Pancreas (tissue), 10 donors: Measurements from ENCODE around the gene CAPZB. TPM values are rescaled to one million over a fixed set of nuclear protein-coding genes. Genes with fewer than 3 reads are reported as not detected.
A peak's percentile ranks its signal among the peaks of the same experiment; 100 is the strongest.
"Not testable (repeated sequence)": the region's sequence is repeated elsewhere in the genome, so short reads cannot be mapped to it uniquely, and the experiment has no call there.

ENCODE experiments used
- ATAC-seq, 4 donors: fragments of 200-7000 bp; cut with Tn5 transposase; one replicate each; pipeline versions ENCODE4 v1.8.0 to v1.9.1; 2020; ENCODE audit warnings: mild to moderate bottlenecking in 4 of 4, moderate library complexity in 4 of 4
- DNase-seq, 6 donors: peaks; one replicate each; pipeline ENCODE4 v3.0.0-alpha.2; 2020
- FAIRE-seq: peaks from 2 replicates; lab custom pipeline; 2012; peaks lifted over from hg19 to GRCh38; lab: Jason Lieb, UNC
- H3K27ac ChIP-seq, 4 donors: fragments of 200-600 bp; sonication (generic); 1 replicate in 3 of 4; 2 replicates in 1 of 4; pipeline versions ENCODE4 v1.5.0 to v1.8.0; 2020
- H3K27me3 ChIP-seq, 4 donors: fragments of 200-600 bp; one replicate each; pipeline ENCODE4 v1.8.0; 2021
- H3K36me3 ChIP-seq, 3 donors: fragments of 200-600 bp; sonication (generic) in 1 of 3; one replicate each; pipeline versions ENCODE4 v1.5.0 to v1.8.0; 2020 to 2021
- H3K4me1 ChIP-seq, 3 donors: fragments of 200-600 bp; one replicate each; pipeline ENCODE4 v1.8.0; 2021
- H3K4me3 ChIP-seq, 4 donors: fragments of 200-600 bp; sonication (generic) in 2 of 4; one replicate each; pipeline versions ENCODE4 v1.5.0 to v1.8.0; 2020 to 2021
- H3K9me3 ChIP-seq, 4 donors: fragments of 200-600 bp; one replicate each; pipeline ENCODE4 v1.8.0; 2021
- WGBS, 2 donors: extraction: QIAGEN DNeasy Blood & Tissue Kit; methylation state at CpG; one replicate each; pipeline ENCODE4 v1.1.7; 2013; 5-methylcytosine and 5-hydroxymethylcytosine counted together
- intact Hi-C, 3 donors: fragments of 100-400 bp; cut with DNase I; formaldehyde crosslinking; loops; one replicate each; pipeline versions ENCODE4 v1.11.1 to v1.14.2; 2022
- polyA plus RNA-seq, 2 donors: library from polyadenylated mRNA; stranded (reverse); fragments of 200-250 nt; gene quantifications; one replicate each; pipeline ENCODE4 v1.2.3, GENCODE V29; 2013
- total RNA-seq, 6 donors: library from RNA; stranded (reverse); fragmentation: NEBNext Ultra II Directional in 4 of 6; extraction: Animal tissue kit (Norgen Biotek cat#: 25700) in 4 of 6; gene quantifications; one replicate each; pipeline versions ENCODE4 v1.2.1 to v1.2.4, GENCODE V29; 2021 to 2023
- TF ChIP-seq, protein P1 (sequence below), 4 donors: fragments of 200-600 bp; sonication (generic) in 3 of 4; IDR thresholded peaks; one replicate each; pipeline versions ENCODE4 v1.5.0 to v1.8.0; 2021; ENCODE audit warnings: antibody characterized with exemption in 4 of 4
- donor health status: healthy with polysubstance abuse.
- donor health status: DM: no; HTN: no; CAD: no; lungs with moderate emphysema.
- donor health status: DM: no; HTN: no; CAD: no.
- donor health status: control.
- donor health status: control.
- donor health status: Bipolar disorder and iron deficiency.
- donor health status: DM: yes; HTN: yes; CAD: no.
- donor health status: DM: no; HTN: no; CAD: no.
- donor health status: DM: no; HTN: no; CAD: no.
- donor health status: DM: yes; HTN: yes; CAD: no.

Gene CAPZB
- total and polyA plus RNA-seq, 8 donors = 43.2 to 124 (median 74.9) TPM

DNA sequence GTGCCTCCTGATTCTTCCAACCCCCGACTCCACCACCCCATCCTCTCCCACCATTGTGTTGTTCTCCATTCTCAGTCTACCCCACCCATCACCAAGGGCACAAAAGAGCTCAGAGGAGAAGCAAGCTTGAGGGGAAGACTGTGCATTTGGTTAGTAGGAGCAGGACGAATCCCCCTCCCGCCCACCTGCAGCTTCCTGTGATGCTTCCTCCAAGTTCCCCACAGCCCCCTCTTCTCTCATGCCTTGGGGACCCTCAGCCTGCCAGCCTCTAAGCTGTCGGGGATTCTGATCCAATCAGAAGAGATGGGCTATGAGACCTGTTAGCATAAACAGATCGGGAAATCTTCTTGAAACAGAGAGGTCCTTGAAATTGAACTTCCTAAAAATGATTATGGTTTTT is 22.2 kb upstream of the CAPZB start:
- DNase-seq = no peak
- Histone ChIP-seq H3K36me3 (no peaks in the 10 kb centered on the region), H3K27me3 (no peaks in the 10 kb centered on the region), H3K9me3 (no peaks in the 10 kb centered on the region), H3K27ac (no peak overlapping the region), H3K4me1 (peaks cover 0 to 9% (median 4%) of the 10 kb centered on the region in 3 donors), H3K4me3 (no peak overlapping the region)
- WGBS, 2 donors = 85 to 89% methylated on average over 5 of the region's 5 CpGs
- intact Hi-C loops = no loop called here
- TF ChIP-seq, protein P1, sequence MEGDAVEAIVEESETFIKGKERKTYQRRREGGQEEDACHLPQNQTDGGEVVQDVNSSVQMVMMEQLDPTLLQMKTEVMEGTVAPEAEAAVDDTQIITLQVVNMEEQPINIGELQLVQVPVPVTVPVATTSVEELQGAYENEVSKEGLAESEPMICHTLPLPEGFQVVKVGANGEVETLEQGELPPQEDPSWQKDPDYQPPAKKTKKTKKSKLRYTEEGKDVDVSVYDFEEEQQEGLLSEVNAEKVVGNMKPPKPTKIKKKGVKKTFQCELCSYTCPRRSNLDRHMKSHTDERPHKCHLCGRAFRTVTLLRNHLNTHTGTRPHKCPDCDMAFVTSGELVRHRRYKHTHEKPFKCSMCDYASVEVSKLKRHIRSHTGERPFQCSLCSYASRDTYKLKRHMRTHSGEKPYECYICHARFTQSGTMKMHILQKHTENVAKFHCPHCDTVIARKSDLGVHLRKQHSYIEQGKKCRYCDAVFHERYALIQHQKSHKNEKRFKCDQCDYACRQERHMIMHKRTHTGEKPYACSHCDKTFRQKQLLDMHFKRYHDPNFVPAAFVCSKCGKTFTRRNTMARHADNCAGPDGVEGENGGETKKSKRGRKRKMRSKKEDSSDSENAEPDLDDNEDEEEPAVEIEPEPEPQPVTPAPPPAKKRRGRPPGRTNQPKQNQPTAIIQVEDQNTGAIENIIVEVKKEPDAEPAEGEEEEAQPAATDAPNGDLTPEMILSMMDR (IDR thresholded peaks at IDR 0.05) = no peak
- no peak for ATAC-seq
- no peak for FAIRE-seq

DNA sequence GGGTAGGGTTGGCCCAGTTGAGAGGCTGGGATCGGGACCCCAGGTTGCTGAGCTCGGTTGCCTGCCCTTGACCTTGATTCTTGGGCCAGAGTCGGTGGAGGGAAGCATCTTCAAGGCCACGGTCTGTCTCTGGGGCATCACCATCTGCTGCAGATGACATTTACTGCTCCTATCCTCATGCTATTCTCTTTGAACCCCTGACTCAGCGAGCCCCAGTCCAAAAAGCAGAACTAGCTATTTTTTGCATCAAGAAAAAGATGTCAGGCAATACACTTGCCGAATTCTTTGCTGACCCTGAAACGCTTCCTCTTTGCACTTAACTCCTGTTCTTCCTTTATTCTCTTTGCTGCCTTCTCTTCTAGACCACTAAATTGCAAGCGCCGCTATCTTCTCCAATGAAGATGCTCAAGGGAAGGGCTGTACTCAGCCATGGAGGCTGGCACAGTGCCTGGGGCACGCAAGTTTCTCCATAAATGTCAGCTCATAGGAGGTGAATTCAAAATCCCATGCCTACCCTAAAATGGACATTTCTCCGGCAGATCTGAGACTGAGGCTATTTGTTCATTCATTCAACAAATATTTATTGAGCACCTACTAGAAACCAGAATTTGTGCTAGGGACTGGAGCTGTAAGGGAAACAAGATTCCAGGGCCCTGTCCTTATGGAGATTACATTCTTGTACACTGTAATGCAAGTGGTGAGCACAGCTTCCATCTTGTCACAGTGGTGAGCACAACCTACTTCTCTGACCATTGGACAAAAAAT is 20.5 kb upstream of the CAPZB start:
- H3K27me3 ChIP-seq = no peaks in the 10 kb centered on the region
- peak overlapping the region in 2 of 4 donors; percentile 2 to 33 for H3K27ac ChIP-seq
- H3K36me3 ChIP-seq = no peaks in the 10 kb centered on the region
- WGBS, 2 donors = 72 to 76% methylated on average over 11 of the region's 11 CpGs
- no peaks in the 10 kb centered on the region for H3K9me3 ChIP-seq
- no peak overlapping the region for H3K4me3 ChIP-seq
- FAIRE-seq (no peak), DNase-seq (peak in 1 of 6 donors; percentile 38), ATAC-seq (peak in 3 of 4 donors; percentile 28 to 74 (median 65))
- TF ChIP-seq, protein P1 (IDR thresholded peaks at IDR 0.05) = no peak
- intact Hi-C loops = no loop called here
- peaks cover 0 to 9% (median 4%) of the 10 kb centered on the region in 3 donors for H3K4me1 ChIP-seq

DNA sequence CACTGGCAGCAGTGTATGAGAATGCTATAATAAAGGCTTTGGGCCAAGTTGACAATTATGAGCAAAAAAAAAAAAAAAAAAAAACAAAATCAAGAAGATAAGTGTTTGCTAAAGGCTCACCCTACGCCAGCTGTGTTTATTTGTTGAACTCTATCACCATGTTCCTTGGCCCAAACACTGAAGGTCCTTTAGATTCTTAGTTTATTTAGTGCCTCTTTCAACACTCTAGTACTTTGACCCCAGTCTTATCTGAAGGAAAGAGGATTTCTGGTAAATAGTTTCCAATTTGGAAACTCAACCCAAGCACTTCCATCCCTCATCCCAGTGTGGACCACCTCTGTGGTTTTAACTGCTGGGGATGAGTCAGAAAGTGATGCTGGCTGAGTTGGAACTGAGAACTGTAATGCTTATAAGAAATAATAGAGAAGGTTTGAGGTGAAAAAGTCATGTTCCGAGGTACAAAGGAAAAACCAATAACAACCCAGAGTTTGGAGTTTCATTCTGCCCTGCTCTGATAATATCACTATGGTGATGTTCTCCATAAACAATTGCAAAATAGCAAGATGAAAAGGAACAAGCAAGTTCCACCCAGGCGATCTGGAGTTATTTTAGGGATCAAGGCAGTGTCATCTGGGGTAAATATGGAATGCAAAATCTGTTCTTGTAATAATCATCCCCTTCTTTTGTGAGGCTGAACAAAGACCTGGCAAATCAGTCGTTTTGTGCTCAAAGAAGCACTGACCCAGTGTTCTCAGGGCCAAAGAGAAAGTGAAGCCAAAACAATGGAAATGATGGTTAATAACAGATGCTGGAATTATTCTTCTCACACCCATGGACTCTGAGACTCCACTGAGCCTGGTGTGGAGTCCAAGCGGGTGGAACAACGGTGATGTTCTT is 19.7 kb upstream of the CAPZB start:
- 35 to 39% methylated on average over 6 of the region's 6 CpGs for WGBS, 2 donors

DNA sequence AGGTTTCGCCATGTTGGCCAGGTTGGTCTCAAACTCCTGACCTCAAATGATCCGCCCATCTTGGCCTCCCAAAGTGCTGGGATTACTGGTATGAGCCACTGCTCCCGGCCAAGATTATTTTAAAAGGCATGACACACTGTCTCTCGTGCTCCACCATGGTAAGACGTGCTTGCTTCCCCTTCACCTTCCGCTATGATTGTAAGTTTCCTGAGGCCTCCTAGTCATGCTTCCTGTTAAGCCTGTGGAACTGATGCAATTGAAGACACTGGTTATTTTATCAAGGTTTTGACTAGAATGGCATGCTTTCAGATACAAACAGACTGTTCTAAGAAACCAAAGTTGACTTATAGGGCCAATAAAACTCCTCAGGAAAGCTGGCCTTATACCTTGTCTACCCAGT is 16.9 kb upstream of the CAPZB start:
- intact Hi-C loops, H3K27me3 ChIP-seq: not testable (repeated sequence)

More for the DNA sequence above, 19.7 kb upstream of the CAPZB start:
- H3K4me1 ChIP-seq = peaks cover 0 to 9% (median 4%) of the 10 kb centered on the region in 3 donors
- no peak for FAIRE-seq
- peak overlapping the region in 2 of 4 donors; percentile 2 to 33 for H3K27ac ChIP-seq
- H3K36me3 ChIP-seq = no peaks in the 10 kb centered on the region
- no peaks in the 10 kb centered on the region for H3K27me3 ChIP-seq
- DNase-seq = no peak
- H3K4me3 ChIP-seq = no peak overlapping the region
- no peaks in the 10 kb centered on the region for H3K9me3 ChIP-seq
- peak; percentile 46 to 87 (median 67) for ATAC-seq
- intact Hi-C loops = no loop called here
- TF ChIP-seq, protein P1 (IDR thresholded peaks at IDR 0.05) = no peak

DNA sequence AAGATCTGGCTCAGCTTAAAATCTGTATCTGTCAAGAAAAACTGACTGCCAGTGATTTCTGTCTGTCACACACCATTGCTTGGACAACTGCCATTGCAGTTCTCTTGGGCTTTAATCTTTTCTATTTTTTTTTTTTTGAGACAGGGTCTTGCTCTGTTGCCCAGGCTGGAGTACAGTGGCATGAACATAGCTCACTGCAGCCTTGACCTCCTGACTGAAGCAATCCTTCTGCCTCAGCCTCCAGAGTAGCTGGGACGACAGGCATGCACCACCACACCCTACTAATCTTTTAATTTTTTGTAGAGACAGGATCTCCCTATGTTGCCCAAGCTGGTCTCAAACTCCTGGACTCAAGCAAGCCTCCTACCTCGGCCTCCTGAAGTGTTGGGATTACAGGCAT is 14.5 kb upstream of the CAPZB start:
- intact Hi-C loops, H3K4me3 ChIP-seq, H3K27me3 ChIP-seq, H3K9me3 ChIP-seq, ATAC-seq, H3K27ac ChIP-seq, FAIRE-seq, H3K36me3 ChIP-seq, H3K4me1 ChIP-seq, DNase-seq: not testable (repeated sequence)
- WGBS, 2 donors = 75 to 92% methylated on average over 2 of the region's 2 CpGs

More for the DNA sequence above, 16.9 kb upstream of the CAPZB start:
- not testable (repeated sequence) for ATAC-seq, H3K36me3 ChIP-seq, FAIRE-seq, H3K27ac ChIP-seq, DNase-seq, H3K4me3 ChIP-seq, H3K4me1 ChIP-seq, H3K9me3 ChIP-seq
- 90 to 95% methylated on average over 6 of the region's 6 CpGs for WGBS, 2 donors

DNA sequence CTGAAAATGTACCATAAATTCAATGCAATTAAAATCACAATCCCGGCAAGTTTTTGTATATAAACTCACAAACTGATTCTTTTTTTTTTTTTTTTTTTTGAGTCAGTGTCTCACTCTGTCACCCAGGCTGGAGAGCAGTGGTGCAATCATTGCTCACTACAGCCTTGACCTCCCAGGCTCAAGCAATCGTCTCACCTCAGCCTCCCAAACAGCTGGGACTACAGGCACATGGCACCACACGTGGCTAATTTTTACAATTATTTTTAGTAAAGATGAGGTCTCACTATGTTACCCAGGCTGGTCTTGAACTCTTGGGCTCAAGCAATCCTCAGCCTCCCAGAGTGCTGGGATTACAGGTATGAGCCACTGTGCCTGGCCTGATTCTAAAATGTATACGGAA is 12.1 kb upstream of the CAPZB start:
- FAIRE-seq, H3K4me1 ChIP-seq, ATAC-seq, H3K27ac ChIP-seq, intact Hi-C loops, H3K27me3 ChIP-seq, H3K4me3 ChIP-seq, DNase-seq, H3K36me3 ChIP-seq, H3K9me3 ChIP-seq: not testable (repeated sequence)
- WGBS, 2 donors = 57% methylated on average over 4 of the region's 4 CpGs
